ENCODE data around the gene BABAM2.

GRCh38 chr2:28148566-28148965 lies 258.0 kb downstream of the BABAM2 start:
- TF ChIP-seq ETS1 (IDR thresholded peaks at IDR 0.05) (no peak), JUNB (IDR thresholded peaks at IDR 0.05; ENCODE audit: unreplicated experiment) (no peak), EZH2 (IDR thresholded peaks at IDR 0.05; ENCODE audit: low read depth, unreplicated experiment) (no peak), CREB1 (CRISPR knock-in tag; IDR thresholded peaks at IDR 0.05; ENCODE audit: low read depth) (no peak), EZH2phosphoT487 (IDR thresholded peaks at IDR 0.05; ENCODE audit: unreplicated experiment) (no peak), POLR2AphosphoS5 (IDR thresholded peaks at IDR 0.05; ENCODE audit: low read depth) (no peak), STAT1 (IDR thresholded peaks at IDR 0.05; ENCODE audit: unreplicated experiment) (no peak), REST (IDR thresholded peaks at IDR 0.05; ENCODE audit: unreplicated experiment) (no peak), ZNF462 (CRISPR knock-in tag; IDR thresholded peaks at IDR 0.05) (no peak), NANOG (IDR thresholded peaks at IDR 0.05; ENCODE audit: borderline replicate concordance) (no peak), ZNF114 (CRISPR knock-in tag; IDR thresholded peaks at IDR 0.05) (no peak), ZNF331 (CRISPR knock-in tag; IDR thresholded peaks at IDR 0.05; ENCODE audit: low read depth) (no peak)
- TF ChIP-seq, protein P1, sequence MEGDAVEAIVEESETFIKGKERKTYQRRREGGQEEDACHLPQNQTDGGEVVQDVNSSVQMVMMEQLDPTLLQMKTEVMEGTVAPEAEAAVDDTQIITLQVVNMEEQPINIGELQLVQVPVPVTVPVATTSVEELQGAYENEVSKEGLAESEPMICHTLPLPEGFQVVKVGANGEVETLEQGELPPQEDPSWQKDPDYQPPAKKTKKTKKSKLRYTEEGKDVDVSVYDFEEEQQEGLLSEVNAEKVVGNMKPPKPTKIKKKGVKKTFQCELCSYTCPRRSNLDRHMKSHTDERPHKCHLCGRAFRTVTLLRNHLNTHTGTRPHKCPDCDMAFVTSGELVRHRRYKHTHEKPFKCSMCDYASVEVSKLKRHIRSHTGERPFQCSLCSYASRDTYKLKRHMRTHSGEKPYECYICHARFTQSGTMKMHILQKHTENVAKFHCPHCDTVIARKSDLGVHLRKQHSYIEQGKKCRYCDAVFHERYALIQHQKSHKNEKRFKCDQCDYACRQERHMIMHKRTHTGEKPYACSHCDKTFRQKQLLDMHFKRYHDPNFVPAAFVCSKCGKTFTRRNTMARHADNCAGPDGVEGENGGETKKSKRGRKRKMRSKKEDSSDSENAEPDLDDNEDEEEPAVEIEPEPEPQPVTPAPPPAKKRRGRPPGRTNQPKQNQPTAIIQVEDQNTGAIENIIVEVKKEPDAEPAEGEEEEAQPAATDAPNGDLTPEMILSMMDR (conservative IDR thresholded peaks at IDR 0.05; ENCODE audit: low read depth in 2 of 2), result no peak
